Adrenal gland (tissue), 12 donors: ENCODE results near the gene MRPL11. TPM values are rescaled to one million over a fixed set of nuclear protein-coding genes. Genes with fewer than 3 reads are reported as not detected.

ENCODE experiments used
- DNase-seq, 7 donors: peaks; one replicate each; pipeline ENCODE4 v3.0.0-alpha.2; 2019 to 2020
- H3K27ac ChIP-seq, 5 donors: fragments of 200-600 bp; sonication (generic) in 4 of 5; 1 replicate in 3 of 5; 2 replicates in 2 of 5; pipeline versions ENCODE4 v1.5.1 to v1.8.0; 2016 to 2020; ENCODE audit warnings: mild to moderate bottlenecking in 1 of 5
- H3K27me3 ChIP-seq: fragments of 200-600 bp; 2 replicates; pipeline ENCODE4 v1.8.0; 2021
- H3K36me3 ChIP-seq, 2 donors: fragments of 200-600 bp; replicated peaks in 1 of 2; 1 replicate in 1 of 2; 2 replicates in 1 of 2; pipeline versions ENCODE4 v1.5.1 to v1.8.0; 2018 to 2022
- H3K4me1 ChIP-seq, 2 donors: fragments of 200-600 bp; replicated peaks in 1 of 2; 1 replicate in 1 of 2; 2 replicates in 1 of 2; pipeline versions ENCODE4 v1.5.1 to v1.8.0; 2018 to 2021
- H3K4me3 ChIP-seq, 4 donors: fragments of 200-600 bp; sonication (generic) in 3 of 4; one replicate each; pipeline ENCODE4 v1.5.1; 2016 to 2018
- H3K9me3 ChIP-seq, 3 donors: fragments of 200-600 bp; sonication (generic) in 1 of 3; replicated peaks in 1 of 3; 1 replicate in 2 of 3; 2 replicates in 1 of 3; pipeline versions ENCODE4 v1.5.1 to v1.8.0; 2016 to 2021
- CTCF ChIP-seq, 6 experiments: fragments of 450-650 bp in 4 of 6; fragments of 200-600 bp in 2 of 6; sonication (generic) in 1 of 6; IDR thresholded peaks; 1 replicate in 5 of 6; 2 replicates in 1 of 6; pipeline versions ENCODE4 v1.5.1 to v1.8.0; 2016 to 2021; ENCODE audit warnings: antibody characterized with exemption in 6 of 6, mild to moderate bottlenecking in 2 of 6, moderate library complexity in 1 of 6
- POLR2A ChIP-seq, 2 donors: fragments of 450-650 bp; IDR thresholded peaks; one replicate each; pipeline ENCODE4 v1.6.1; 2017; ENCODE audit warnings: antibody characterized with exemption in 2 of 2, mild to moderate bottlenecking in 2 of 2, moderate library complexity in 1 of 2
- WGBS, 4 donors: extraction: QIAGEN DNeasy Blood & Tissue Kit in 2 of 4; methylation state at CpG; one replicate each; pipeline versions ENCODE4 v1.1.5 to v1.1.7; 2013 to 2017; 5-methylcytosine and 5-hydroxymethylcytosine counted together
- intact Hi-C, 2 donors: fragments of 100-400 bp; cut with DNase I; formaldehyde crosslinking; loops; one replicate each; pipeline versions ENCODE4 v1.14.1 to v1.15.0; 2022 to 2023
- polyA plus RNA-seq, 3 donors: library from polyadenylated mRNA; stranded (reverse); fragments of 200-250 nt in 2 of 3; fragments of 350-450 nt in 1 of 3; fragmentation: Illumina TruSeq in 1 of 3; extraction: RNeasy Lipid Tissue Mini Kit (QIAGEN cat#74804) in 1 of 3; gene quantifications; one replicate each; pipeline ENCODE4 v1.2.3, GENCODE V29; 2013 to 2014
- total RNA-seq, 9 donors: library from RNA; depleted of rRNA in 4 of 9; stranded (reverse); fragments of >200 nt in 4 of 9; fragments of 120-200 nt in 1 of 9; fragmentation: NEBNext Ultra II Directional in 1 of 9; extraction: Animal tissue kit (Norgen Biotek cat#: 25700) in 1 of 9; gene quantifications; one replicate each; pipeline versions ENCODE4 v1.1.0 to v1.2.4, GENCODE V29; 2013 to 2023
- donor health status: healthy with polysubstance abuse.
- donor health status: Bipolar disorder and iron deficiency.
- donor health status: DM: yes; HTN: yes; CAD: no.
- donor health status: DM: no; HTN: no; CAD: no.
- donor health status: DM: no; HTN: no; CAD: no.
- donor health status: DM: yes; HTN: yes; CAD: no.

Gene MRPL11
- total and polyA plus RNA-seq, 12 donors = 22.3 to 53.8 (median 32.7) TPM

- no peaks in the 10 kb centered on the region for H3K36me3 ChIP-seq
- intact Hi-C loops = loop anchor here in 1 of 2 donors (2.0 to 5.0 kb wide), 2 partner anchors 21 to 270 kb away; partner anchors contain the start of gene RBM4B
- H3K4me1 ChIP-seq = peaks cover 0 to 6% of the 10 kb centered on the region in 2 donors
- H3K27me3 ChIP-seq = peaks cover 6% of the 10 kb centered on the region
- no peaks in the 10 kb centered on the region for H3K9me3 ChIP-seq
- TF ChIP-seq POLR2A (IDR thresholded peaks at IDR 0.05) = no peak
- TF ChIP-seq CTCF (IDR thresholded peaks at IDR 0.05) = no peak
- 48 to 62% (median 51%) methylated on average over 3 to 5 of the region's 5 CpGs for WGBS, 4 donors
- H3K4me3 ChIP-seq = no peak overlapping the region
- DNase-seq = no peak
- no peak overlapping the region for H3K27ac ChIP-seq
These were observed 31.0 kb downstream of the MRPL11 start for GRCh38 chr11:66407651-66408050.

- intact Hi-C loops = no loop called here
- no peak for DNase-seq
- TF ChIP-seq CTCF (IDR thresholded peaks at IDR 0.05) = no peak
- TF ChIP-seq POLR2A (IDR thresholded peaks at IDR 0.05) = no peak
These were observed 44.7 kb downstream of the MRPL11 start for GRCh38 chr11:66393954-66394353.

GRCh38 chr11:66391322-66391721 is 47.3 kb downstream of the MRPL11 start:
- no peak overlapping the region for H3K4me3 ChIP-seq

More at GRCh38 chr11:66393954-66394353, 44.7 kb downstream of the MRPL11 start:
- 74 to 84% (median 76%) methylated on average over 3 of the region's 3 CpGs for WGBS, 4 donors
- no peak overlapping the region for H3K27ac ChIP-seq
- no peaks in the 10 kb centered on the region for H3K36me3 ChIP-seq
- no peak overlapping the region for H3K4me3 ChIP-seq
- H3K9me3 ChIP-seq = no peaks in the 10 kb centered on the region
- no peaks in the 10 kb centered on the region for H3K4me1 ChIP-seq
- H3K27me3 ChIP-seq = peaks cover 10% of the 10 kb centered on the region

GRCh38 chr11:66388780-66389386 is 49.8 kb downstream of the MRPL11 start:
- Histone ChIP-seq H3K9me3 (no peaks in the 10 kb centered on the region), H3K4me1 (peaks cover 0 to 5% of the 10 kb centered on the region in 2 donors), H3K27me3 (peaks cover 6% of the 10 kb centered on the region), H3K4me3 (no peak overlapping the region), H3K36me3 (no peaks in the 10 kb centered on the region), H3K27ac (no peak overlapping the region)
- 19 to 30% (median 25%) methylated on average over 6 to 8 of the region's 8 CpGs for WGBS, 4 donors
- intact Hi-C loops = no loop called here
- DNase-seq = peak; percentile 58 to 82 (median 74)
- peak; percentile 43 to 64 (median 54) for TF ChIP-seq CTCF (IDR thresholded peaks at IDR 0.05)
- TF ChIP-seq POLR2A (IDR thresholded peaks at IDR 0.05) = no peak

More at GRCh38 chr11:66391322-66391721, 47.3 kb downstream of the MRPL11 start:
- 62 to 69% (median 68%) methylated on average over 6 of the region's 6 CpGs for WGBS, 4 donors
- peaks cover 0 to 4% of the 10 kb centered on the region in 2 donors for H3K4me1 ChIP-seq
- intact Hi-C loops = no loop called here
- no peaks in the 10 kb centered on the region for H3K9me3 ChIP-seq
- no peak for DNase-seq
- TF ChIP-seq CTCF (IDR thresholded peaks at IDR 0.05) (no peak), POLR2A (IDR thresholded peaks at IDR 0.05) (no peak)
- no peak overlapping the region for H3K27ac ChIP-seq
- no peaks in the 10 kb centered on the region for H3K36me3 ChIP-seq
- H3K27me3 ChIP-seq = peaks cover 10% of the 10 kb centered on the region
